PC-9 (cell line): ENCODE data around the gene NYNRIN.

ENCODE experiments used
- EZH2 ChIP-seq: fragments of 200-600 bp; sonication (generic); IDR thresholded peaks from 2 replicates; pipeline ENCODE4 v1.8.0; 2017; ENCODE audit warnings: antibody characterized with exemption, low read depth
- TF ChIP-seq, protein P1 (sequence below): fragments of 200-600 bp; sonication (generic); conservative IDR thresholded peaks from 2 replicates; pipeline ENCODE4 v1.6.1; 2017; ENCODE audit warnings: mixed run types, antibody characterized with exemption, mild to moderate bottlenecking, moderate library complexity

DNA sequence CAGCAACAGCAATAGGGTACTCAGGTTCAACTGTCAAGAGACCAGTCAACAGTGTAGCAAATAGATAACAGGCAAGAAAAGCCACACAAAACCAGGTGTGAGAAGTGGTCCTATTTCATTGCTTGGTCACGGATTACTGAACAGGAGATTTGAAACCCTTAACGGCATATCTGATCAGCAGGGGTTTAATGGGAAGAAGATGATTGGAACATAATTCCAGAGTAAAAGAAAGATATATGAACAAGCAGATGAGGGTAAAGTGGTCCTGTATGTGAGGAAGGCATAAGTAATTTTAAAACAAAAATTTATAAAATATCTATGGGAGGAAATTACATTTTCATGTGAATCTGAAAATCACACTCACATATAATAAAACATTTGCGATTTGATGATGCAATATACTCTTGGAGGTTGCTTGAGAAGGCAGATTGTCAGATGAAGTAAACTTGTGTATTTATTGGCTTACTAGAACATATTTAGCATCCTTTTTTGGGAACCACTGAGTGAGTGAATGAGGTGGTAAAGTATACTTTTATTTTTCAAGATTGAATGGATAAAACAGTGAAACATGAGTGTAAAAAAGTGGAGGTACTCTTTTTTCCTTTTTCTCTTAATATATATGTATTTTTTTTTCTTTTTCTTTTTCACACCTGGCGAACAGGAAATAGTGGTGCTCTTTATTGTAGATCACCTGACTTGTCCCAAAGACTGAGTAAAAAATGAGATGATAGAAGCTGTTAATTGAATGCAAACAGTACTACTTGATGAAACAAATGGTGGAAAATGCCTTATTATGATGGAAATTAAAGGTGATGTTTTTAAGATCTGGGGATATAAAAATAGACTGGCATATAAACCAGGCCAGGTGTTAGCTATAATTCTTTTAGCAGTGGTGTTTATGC, 65.3 kb downstream of the NYNRIN start:
- TF ChIP-seq, protein P1, sequence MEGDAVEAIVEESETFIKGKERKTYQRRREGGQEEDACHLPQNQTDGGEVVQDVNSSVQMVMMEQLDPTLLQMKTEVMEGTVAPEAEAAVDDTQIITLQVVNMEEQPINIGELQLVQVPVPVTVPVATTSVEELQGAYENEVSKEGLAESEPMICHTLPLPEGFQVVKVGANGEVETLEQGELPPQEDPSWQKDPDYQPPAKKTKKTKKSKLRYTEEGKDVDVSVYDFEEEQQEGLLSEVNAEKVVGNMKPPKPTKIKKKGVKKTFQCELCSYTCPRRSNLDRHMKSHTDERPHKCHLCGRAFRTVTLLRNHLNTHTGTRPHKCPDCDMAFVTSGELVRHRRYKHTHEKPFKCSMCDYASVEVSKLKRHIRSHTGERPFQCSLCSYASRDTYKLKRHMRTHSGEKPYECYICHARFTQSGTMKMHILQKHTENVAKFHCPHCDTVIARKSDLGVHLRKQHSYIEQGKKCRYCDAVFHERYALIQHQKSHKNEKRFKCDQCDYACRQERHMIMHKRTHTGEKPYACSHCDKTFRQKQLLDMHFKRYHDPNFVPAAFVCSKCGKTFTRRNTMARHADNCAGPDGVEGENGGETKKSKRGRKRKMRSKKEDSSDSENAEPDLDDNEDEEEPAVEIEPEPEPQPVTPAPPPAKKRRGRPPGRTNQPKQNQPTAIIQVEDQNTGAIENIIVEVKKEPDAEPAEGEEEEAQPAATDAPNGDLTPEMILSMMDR, result no peak
- no peak for TF ChIP-seq EZH2
